Epidermal melanocyte (primary cell): ENCODE measurements around the gene KLF6.

Experiments
- DNase-seq: peaks from one replicate; pipeline ENCODE4 v3.0.0; 2011; ENCODE audit warnings: low spot score; ENCODE audit not compliant: insufficient read length

KLF6 gene

GRCh38 chr10:3729397-3729976 is 55.5 kb downstream of the KLF6 start:
- no peak for DNase-seq

- DNase-seq = no peak
These were observed 56.4 kb downstream of the KLF6 start for GRCh38 chr10:3728563-3728962.

GRCh38 chr10:3727268-3727667 is 57.7 kb downstream of the KLF6 start:
- DNase-seq = no peak
